ENCODE results near the gene GSK3A.

- TF ChIP-seq SPI1 (IDR thresholded peaks at IDR 0.05; ENCODE audit: low read depth, low read length), result no peak
- TF ChIP-seq POLR2AphosphoS5 (IDR thresholded peaks at IDR 0.05; ENCODE audit: low read depth, low read length), result no peak
These were observed 41.0 kb upstream of the GSK3A start for GRCh38 chr19:42283188-42284065.

Measured in GM12891 (cell line).